ENCODE results near the gene PARP14.
"Not testable (repeated sequence)": the region's sequence is repeated elsewhere in the genome, so short reads cannot be mapped to it uniquely, and the experiment has no call there.

DNA sequence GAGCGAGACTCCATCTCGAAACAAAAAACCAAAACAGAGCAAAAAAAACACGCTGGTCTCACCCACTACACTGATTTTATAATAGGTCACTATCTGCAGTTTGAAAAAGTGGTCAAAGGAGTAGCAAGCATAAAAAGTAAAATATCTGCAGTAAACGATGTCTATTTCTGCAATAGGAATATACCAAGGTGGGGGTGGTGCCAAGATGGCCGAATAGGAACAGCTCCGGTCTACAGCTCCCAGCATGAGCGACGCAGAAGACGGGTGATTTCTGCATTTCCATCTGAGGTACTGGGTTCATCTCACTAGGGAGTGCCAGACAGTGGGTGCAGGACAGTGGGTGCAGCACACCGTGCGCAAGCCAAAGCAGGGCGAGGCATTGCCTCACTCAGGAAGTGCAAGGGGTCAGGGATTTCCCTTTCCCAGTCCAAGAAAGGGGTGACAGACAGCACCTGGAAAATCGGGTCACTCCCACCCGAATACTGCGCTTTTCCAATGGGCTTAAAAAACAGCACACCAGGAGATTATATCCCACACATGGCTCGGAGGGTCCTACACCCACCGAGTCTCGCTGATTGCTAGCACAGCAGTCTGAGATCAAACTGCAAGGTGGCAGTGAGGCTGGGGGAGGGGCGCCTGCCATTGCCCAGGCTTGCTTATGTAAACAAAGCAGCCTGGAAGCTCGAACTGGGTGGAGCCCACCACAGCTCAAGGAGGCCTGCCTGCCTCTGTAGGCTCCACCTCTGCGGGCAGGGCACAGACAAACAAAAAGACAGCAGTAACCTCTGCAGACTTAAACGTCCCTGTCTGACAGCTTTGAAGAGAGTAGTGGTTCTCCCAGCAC lies 52.3 kb downstream of the PARP14 start:
- not testable (repeated sequence) for TF ChIP-seq ZNF24 (IDR thresholded peaks at IDR 0.05); SIN3A (IDR thresholded peaks at IDR 0.05; ENCODE audit: low read depth, low read length); SMAD1 (IDR thresholded peaks at IDR 0.05; ENCODE audit: low read depth, partially characterized antibody); ZNF274 (IDR thresholded peaks at IDR 0.05; ENCODE audit: insufficient read depth, insufficient read length)
- TF ChIP-seq, protein P1, sequence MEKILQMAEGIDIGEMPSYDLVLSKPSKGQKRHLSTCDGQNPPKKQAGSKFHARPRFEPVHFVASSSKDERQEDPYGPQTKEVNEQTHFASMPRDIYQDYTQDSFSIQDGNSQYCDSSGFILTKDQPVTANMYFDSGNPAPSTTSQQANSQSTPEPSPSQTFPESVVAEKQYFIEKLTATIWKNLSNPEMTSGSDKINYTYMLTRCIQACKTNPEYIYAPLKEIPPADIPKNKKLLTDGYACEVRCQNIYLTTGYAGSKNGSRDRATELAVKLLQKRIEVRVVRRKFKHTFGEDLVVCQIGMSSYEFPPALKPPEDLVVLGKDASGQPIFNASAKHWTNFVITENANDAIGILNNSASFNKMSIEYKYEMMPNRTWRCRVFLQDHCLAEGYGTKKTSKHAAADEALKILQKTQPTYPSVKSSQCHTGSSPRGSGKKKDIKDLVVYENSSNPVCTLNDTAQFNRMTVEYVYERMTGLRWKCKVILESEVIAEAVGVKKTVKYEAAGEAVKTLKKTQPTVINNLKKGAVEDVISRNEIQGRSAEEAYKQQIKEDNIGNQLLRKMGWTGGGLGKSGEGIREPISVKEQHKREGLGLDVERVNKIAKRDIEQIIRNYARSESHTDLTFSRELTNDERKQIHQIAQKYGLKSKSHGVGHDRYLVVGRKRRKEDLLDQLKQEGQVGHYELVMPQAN (conservative IDR thresholded peaks at IDR 0.05), result not testable (repeated sequence)
- TF ChIP-seq, protein P2, sequence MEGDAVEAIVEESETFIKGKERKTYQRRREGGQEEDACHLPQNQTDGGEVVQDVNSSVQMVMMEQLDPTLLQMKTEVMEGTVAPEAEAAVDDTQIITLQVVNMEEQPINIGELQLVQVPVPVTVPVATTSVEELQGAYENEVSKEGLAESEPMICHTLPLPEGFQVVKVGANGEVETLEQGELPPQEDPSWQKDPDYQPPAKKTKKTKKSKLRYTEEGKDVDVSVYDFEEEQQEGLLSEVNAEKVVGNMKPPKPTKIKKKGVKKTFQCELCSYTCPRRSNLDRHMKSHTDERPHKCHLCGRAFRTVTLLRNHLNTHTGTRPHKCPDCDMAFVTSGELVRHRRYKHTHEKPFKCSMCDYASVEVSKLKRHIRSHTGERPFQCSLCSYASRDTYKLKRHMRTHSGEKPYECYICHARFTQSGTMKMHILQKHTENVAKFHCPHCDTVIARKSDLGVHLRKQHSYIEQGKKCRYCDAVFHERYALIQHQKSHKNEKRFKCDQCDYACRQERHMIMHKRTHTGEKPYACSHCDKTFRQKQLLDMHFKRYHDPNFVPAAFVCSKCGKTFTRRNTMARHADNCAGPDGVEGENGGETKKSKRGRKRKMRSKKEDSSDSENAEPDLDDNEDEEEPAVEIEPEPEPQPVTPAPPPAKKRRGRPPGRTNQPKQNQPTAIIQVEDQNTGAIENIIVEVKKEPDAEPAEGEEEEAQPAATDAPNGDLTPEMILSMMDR (IDR thresholded peaks at IDR 0.05 in 2 of 3, conservative IDR thresholded peaks at IDR 0.05 in 1 of 3; ENCODE audit: control insufficient read depth in 2 of 3, extremely low read depth in 1 of 3, insufficient read depth in 1 of 3, low read depth in 3 of 3, low read length in 3 of 3), result not testable (repeated sequence)
- TF ChIP-seq, protein P3, sequence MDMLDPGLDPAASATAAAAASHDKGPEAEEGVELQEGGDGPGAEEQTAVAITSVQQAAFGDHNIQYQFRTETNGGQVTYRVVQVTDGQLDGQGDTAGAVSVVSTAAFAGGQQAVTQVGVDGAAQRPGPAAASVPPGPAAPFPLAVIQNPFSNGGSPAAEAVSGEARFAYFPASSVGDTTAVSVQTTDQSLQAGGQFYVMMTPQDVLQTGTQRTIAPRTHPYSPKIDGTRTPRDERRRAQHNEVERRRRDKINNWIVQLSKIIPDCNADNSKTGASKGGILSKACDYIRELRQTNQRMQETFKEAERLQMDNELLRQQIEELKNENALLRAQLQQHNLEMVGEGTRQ (IDR thresholded peaks at IDR 0.05; ENCODE audit: borderline replicate concordance, low read depth, low read length), result not testable (repeated sequence)

Data from GM12878 (cell line).